Amniotic epithelial cell (primary cell): ENCODE results near the gene M1AP.
"Not testable (repeated sequence)": the region's sequence is repeated elsewhere in the genome, so short reads cannot be mapped to it uniquely, and the experiment has no call there.

Experiments used
- DNase-seq: peaks from one replicate; pipeline ENCODE4 v3.0.0-alpha.2; 2010; ENCODE audit warnings: low read depth

The M1AP gene

GRCh38 chr2:74653985-74654882 is 6.1 kb upstream of the M1AP start, which contains the start of gene SEMA4F:
Gene SEMA4F, plus strand, starts transcription at chr2:74654247. Its CDS starts 130 bp downstream, at chr2:74654377.
- DNase-seq, result peak; percentile 89

- DNase-seq, result no peak
These were observed 5.5 kb upstream of the M1AP start for GRCh38 chr2:74653589-74653984.

GRCh38 chr2:74646834-74647482 is 1.2 kb downstream of the M1AP start:
- DNase-seq, result no peak

- DNase-seq, result no peak
These were observed 1.9 kb downstream of the M1AP start for GRCh38 chr2:74646201-74646600.

GRCh38 chr2:74645344-74645743 is 2.8 kb downstream of the M1AP start:
- no peak for DNase-seq

GRCh38 chr2:74639550-74639949 is 8.6 kb downstream of the M1AP start:
- DNase-seq, result no peak

GRCh38 chr2:74632939-74633312 is 15.2 kb downstream of the M1AP start:
- no peak for DNase-seq

GRCh38 chr2:74632209-74632938 is 15.8 kb downstream of the M1AP start:
- DNase-seq, result peak; percentile 16

- DNase-seq, result not testable (repeated sequence)
These were observed 17.7 kb downstream of the M1AP start for GRCh38 chr2:74630454-74630853.

- no peak for DNase-seq
These were observed 19.5 kb downstream of the M1AP start for GRCh38 chr2:74628538-74629105.

- DNase-seq, result no peak
These were observed 22.3 kb downstream of the M1AP start for GRCh38 chr2:74625658-74626425.

GRCh38 chr2:74620671-74621070 is 27.5 kb downstream of the M1AP start:
- no peak for DNase-seq

- DNase-seq, result no peak
These were observed 28.4 kb downstream of the M1AP start for GRCh38 chr2:74619651-74620297.

- DNase-seq, result no peak
These were observed 29.6 kb downstream of the M1AP start for GRCh38 chr2:74618410-74619083.

GRCh38 chr2:74617122-74617521 is 31.0 kb downstream of the M1AP start:
- DNase-seq, result no peak

GRCh38 chr2:74606927-74607326 is 41.2 kb downstream of the M1AP start:
- no peak for DNase-seq

GRCh38 chr2:74603282-74604000 is 44.7 kb downstream of the M1AP start:
- DNase-seq, result no peak

GRCh38 chr2:74602586-74603281 is 45.4 kb downstream of the M1AP start:
- DNase-seq, result peak; percentile 88

- DNase-seq, result no peak
These were observed 48.5 kb downstream of the M1AP start for GRCh38 chr2:74599676-74600075.
